ENCODE measurements around the gene IGSF8.

IGSF8 gene

GRCh38 chr1:160097911-160098851 is at the start of gene IGSF8:
IGSF8 (minus strand) TSS chr1:160098619; CDS start chr1:160098472, 147 bp downstream.
- in situ Hi-C loops (cut with MboI; ENCODE audit: low sequenced_read_pairs), result no loop called here

GRCh38 chr1:160148121-160148520 is 49.7 kb upstream of the IGSF8 start:
- in situ Hi-C loops (cut with MboI; ENCODE audit: low sequenced_read_pairs), result no loop called here

GRCh38 chr1:160146107-160146506 is 47.7 kb upstream of the IGSF8 start:
- in situ Hi-C loops (cut with MboI; ENCODE audit: low sequenced_read_pairs), result no loop called here

DNA sequence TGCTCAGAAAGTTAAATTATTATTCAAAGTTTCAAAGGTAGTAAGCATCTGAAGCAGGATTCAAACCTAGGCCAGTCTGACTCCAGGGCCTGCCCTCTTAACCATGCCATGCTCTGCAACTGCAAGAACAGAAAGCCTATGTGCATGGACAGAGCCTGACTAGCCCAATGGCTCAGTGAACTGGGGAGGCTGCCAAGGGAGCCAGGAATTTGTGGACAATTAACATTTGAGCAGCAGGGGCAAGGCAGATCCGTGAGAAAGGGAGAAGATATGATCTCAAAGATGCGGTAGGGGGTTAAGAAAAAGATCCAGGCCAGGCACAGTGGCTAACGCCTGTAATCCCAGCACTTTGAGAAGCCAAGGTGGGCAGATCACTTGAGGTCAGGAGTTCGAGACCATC is 46.5 kb upstream of the IGSF8 start:
- in situ Hi-C loops (cut with MboI; ENCODE audit: low sequenced_read_pairs), result no loop called here

DNA sequence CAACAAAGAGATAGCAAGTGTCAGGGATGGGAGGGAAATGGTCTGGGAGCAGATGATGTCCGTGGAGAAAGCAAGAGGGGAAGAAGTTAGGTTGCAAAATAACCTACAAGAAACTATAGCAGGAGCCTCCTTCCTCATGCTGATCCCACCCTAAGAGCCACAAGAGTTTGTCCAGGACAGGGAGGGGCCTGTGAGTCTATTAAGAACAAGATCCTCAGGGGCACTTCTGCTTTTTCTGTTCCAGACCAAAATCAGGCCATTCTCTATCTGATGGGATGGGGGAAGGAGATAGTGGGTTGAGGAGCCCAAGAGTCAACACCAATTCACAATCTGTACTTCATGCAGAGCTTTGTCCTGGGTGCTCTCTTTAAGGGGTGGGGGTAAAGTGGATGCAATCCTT is 45.3 kb upstream of the IGSF8 start:
- in situ Hi-C loops (cut with MboI; ENCODE audit: low sequenced_read_pairs), result no loop called here

- in situ Hi-C loops (cut with MboI; ENCODE audit: low sequenced_read_pairs), result no loop called here
Observed at GRCh38 chr1:160139840-160140239, 41.4 kb upstream of the IGSF8 start.

- in situ Hi-C loops (cut with MboI; ENCODE audit: low sequenced_read_pairs), result no loop called here
Observed at GRCh38 chr1:160137216-160137862, 38.9 kb upstream of the IGSF8 start.

DNA sequence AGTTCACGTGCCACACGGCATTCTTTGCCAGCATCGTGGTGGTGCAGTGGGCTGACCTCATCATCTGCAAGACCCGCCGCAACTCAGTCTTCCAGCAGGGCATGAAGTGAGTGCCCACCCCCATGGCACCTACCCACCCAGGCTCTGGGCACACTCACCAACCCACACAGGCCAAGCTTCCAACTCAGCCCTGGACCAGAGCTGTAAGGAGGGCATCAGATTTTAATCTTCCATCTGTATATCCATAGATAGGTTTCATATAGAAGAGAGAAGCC is 38.4 kb upstream of the IGSF8 start:
- in situ Hi-C loops (cut with MboI; ENCODE audit: low sequenced_read_pairs), result no loop called here

- in situ Hi-C loops (cut with MboI; ENCODE audit: low sequenced_read_pairs), result no loop called here
Observed at GRCh38 chr1:160136121-160136925, 37.9 kb upstream of the IGSF8 start.

- in situ Hi-C loops (cut with MboI; ENCODE audit: low sequenced_read_pairs), result no loop called here
Observed at GRCh38 chr1:160134791-160135572, 36.6 kb upstream of the IGSF8 start.

DNA sequence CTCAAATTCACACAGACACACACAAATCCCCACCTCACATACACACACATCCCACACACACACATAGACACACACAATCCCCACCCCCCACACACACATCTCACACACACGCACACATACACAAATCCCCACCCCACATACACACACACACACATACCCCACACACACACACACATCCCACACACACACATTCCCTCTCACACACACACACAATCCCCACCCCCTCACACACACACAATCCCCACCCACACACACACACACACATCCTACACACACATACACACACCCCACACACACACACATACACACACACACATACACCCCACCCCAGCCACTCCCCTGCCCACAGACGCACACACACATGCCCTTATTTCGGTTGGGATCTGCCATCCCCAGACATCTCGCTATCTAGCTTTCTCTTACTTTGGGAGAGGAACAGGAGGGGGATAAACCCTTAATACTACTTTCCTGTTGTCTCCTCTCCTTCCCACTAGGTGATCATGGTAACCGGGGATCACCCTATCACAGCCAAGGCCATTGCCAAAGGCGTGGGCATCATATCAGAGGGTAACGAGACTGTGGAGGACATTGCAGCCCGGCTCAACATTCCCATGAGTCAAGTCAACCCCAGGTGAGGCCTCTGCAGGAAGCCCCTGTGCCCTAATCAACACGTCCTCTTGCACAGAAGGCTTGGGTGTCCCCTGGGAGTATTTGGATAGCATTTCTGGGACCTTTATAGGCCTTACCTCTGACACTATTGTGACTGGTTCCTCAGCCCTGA is 35.8 kb upstream of the IGSF8 start:
- in situ Hi-C loops (cut with MboI; ENCODE audit: low sequenced_read_pairs), result no loop called here

DNA sequence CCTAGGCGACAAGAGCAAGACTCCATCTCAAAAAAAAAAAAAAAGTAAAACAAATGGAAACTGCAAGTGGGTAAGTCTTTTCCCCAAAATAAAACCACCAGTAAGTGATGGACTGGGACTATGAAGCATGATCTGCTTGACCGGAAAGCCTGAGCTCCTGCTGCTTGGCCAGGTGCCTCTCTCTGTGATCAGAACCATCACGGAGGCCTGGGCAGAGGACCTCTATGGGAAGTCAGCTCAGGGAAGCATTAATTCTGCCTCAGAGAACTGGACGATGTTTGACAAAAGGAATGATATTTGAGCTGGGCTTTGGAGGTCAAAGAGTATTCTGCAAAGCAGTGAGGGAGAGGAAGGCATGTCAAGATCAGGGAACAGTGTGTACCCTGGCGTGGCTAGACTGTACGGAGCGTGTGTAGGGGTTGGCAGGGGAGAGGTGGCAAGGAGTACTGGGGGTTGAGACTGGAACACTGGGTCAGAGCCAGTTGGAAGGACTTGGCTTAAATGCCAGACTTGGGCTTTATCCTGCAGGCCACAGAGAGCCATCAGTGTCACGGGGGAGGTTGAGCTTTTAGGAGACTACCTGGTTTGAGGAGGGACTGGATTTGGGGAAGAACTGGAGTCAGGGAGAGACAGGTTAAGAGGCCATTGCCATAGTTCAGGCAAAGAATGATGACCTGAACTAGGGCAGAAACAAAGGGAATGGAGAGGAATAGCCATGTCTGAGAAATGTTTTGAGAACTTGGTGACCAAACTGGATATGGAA is 33.6 kb upstream of the IGSF8 start:
- in situ Hi-C loops (cut with MboI; ENCODE audit: low sequenced_read_pairs), result no loop called here

- in situ Hi-C loops (cut with MboI; ENCODE audit: low sequenced_read_pairs), result no loop called here
Observed at GRCh38 chr1:160130939-160131338, 32.5 kb upstream of the IGSF8 start.

GRCh38 chr1:160130486-160130885 is 32.1 kb upstream of the IGSF8 start:
- in situ Hi-C loops (cut with MboI; ENCODE audit: low sequenced_read_pairs), result no loop called here

DNA sequence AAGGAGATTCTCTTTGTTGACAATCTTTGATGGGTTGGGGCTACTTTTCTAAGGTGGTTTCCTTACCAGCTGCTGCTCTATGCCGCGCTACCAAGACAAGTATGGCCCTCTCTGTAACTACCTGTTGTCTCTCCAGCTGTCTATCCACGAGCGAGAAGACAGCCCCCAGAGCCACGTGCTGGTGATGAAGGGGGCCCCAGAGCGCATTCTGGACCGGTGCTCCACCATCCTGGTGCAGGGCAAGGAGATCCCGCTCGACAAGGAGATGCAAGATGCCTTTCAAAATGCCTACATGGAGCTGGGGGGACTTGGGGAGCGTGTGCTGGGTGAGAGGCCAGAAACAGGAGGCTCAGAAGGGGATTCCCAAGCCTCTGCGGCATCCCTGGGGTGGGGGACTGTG is 31.5 kb upstream of the IGSF8 start:
- in situ Hi-C loops (cut with MboI; ENCODE audit: low sequenced_read_pairs), result no loop called here

DNA sequence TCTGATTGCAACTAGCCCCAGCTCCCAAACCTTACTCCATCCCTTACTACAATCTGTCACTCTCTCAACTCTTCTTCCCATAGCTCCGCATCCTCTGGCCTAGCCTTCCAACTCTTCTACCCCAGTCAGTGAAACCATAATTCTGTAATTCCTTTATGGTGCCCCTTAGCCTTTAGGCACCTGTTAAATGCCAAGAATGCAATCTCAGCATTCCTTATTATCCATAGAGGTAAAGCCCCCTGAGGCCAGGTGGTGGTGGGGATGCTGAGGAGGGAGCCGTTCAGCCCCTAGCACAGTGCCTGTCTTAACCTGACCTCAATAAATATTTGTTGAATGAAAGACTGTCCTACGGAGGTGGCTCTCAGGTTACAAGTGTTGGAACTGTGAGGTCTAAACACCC is 31.1 kb upstream of the IGSF8 start:
- in situ Hi-C loops (cut with MboI; ENCODE audit: low sequenced_read_pairs), result no loop called here

DNA sequence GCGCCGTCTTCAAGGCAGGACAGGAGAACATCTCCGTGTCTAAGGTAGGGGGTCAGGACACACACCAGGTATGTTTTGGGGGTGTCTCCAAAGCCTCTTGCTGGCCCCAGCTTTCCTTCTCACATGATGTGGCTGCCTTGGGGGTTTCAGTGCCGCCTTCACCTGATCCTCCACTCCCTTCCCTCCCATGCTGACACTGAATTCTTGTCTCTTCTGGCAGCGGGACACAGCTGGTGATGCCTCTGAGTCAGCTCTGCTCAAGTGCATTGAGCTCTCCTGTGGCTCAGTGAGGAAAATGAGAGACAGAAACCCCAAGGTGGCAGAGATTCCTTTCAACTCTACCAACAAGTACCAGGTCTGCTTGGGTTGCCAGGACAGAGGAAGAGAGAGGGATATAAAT is 30.6 kb upstream of the IGSF8 start:
- in situ Hi-C loops (cut with MboI; ENCODE audit: low sequenced_read_pairs), result no loop called here

GRCh38 chr1:160128636-160129035 is 30.2 kb upstream of the IGSF8 start:
- in situ Hi-C loops (cut with MboI; ENCODE audit: low sequenced_read_pairs), result no loop called here

DNA sequence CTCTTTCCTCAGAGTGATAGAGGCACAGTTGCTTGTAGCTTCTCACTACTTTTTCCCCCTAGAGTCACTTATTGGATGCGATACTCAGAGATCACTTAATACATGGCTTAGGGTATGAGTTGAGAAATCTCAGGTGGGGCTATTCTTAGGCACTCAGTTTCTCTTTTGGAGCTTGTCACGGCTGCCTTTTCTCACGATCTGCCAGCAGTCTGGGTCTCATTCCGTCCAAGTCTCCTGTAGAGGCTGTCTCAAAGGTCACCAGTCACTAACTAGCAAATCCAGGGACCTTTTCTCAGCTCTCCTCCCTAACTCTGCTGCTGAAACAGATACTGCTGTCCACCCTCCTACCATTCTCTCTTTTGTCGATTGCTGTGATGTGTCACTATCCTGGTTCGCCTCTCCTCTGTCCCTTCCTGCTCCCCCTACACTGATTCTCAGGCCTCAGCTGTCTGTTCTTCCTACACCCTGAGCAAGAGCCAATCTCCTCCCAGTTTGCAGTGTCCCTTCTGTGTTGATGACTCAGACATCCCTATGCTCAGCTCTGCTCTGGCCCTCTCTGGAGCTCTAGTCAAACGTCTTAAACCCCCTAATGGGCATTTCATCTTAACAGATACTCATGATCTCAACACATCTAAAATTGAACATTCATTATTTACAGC is 29.6 kb upstream of the IGSF8 start:
- in situ Hi-C loops (cut with MboI; ENCODE audit: low sequenced_read_pairs), result no loop called here
